Sigmoid colon (tissue), 7 donors: ENCODE data around the gene PTPN1. TPM values are rescaled to one million over a fixed set of nuclear protein-coding genes. Genes with fewer than 3 reads are reported as not detected.
"Not testable (repeated sequence)": the region's sequence is repeated elsewhere in the genome, so short reads cannot be mapped to it uniquely, and the experiment has no call there.

Source experiments
- DNase-seq: peaks from one replicate; pipeline ENCODE4 v3.0.0-alpha.2; 2019
- H3K27ac ChIP-seq, 4 donors: fragments of 200-600 bp; sonication (generic); one replicate each; pipeline ENCODE4 v1.5.1; 2016 to 2019; ENCODE audit warnings: mild to moderate bottlenecking in 1 of 4
- H3K27me3 ChIP-seq, 3 donors: fragments of 200-600 bp; sonication (generic); one replicate each; pipeline ENCODE4 v1.5.1; 2019; ENCODE audit warnings: mild to moderate bottlenecking in 1 of 3
- H3K36me3 ChIP-seq, 4 donors: fragments of 200-600 bp; sonication (generic); one replicate each; pipeline ENCODE4 v1.5.1; 2016 to 2019
- H3K4me1 ChIP-seq, 4 donors: fragments of 200-600 bp; sonication (generic); one replicate each; pipeline ENCODE4 v1.5.1; 2017 to 2019
- H3K4me3 ChIP-seq, 4 donors: fragments of 200-600 bp; sonication (generic); one replicate each; pipeline ENCODE4 v1.5.1; 2017 to 2019; ENCODE audit warnings: mild to moderate bottlenecking in 2 of 4, moderate library complexity in 1 of 4
- H3K9me3 ChIP-seq, 4 donors: fragments of 200-600 bp in 3 of 4; sonication (generic) in 3 of 4; one replicate each; pipeline versions ENCODE4 v1.5.1 to v1.6.1; 2013 to 2019
- CTCF ChIP-seq, 4 experiments: fragments of 450-650 bp in 3 of 4; fragments of 200-600 bp in 1 of 4; IDR thresholded peaks; one replicate each; pipeline ENCODE4 v1.5.1; 2016 to 2019; ENCODE audit warnings: antibody characterized with exemption in 4 of 4, mild to moderate bottlenecking in 3 of 4, moderate library complexity in 2 of 4
- EP300 ChIP-seq, 4 donors: sonication (generic); formaldehyde crosslinking; IDR thresholded peaks; one replicate each; pipeline ENCODE4 v1.6.1; 2017; ENCODE audit warnings: antibody characterized with exemption in 4 of 4
- POLR2A ChIP-seq, 2 donors: fragments of 450-650 bp; IDR thresholded peaks; one replicate each; pipeline ENCODE4 v1.6.1; 2016; ENCODE audit warnings: antibody characterized with exemption in 2 of 2, mild to moderate bottlenecking in 2 of 2, moderate library complexity in 2 of 2
- POLR2AphosphoS5 ChIP-seq, 4 donors: sonication (generic); formaldehyde crosslinking; IDR thresholded peaks; one replicate each; pipeline ENCODE4 v1.6.1; 2017; ENCODE audit warnings: antibody characterized with exemption in 4 of 4
- WGBS, 2 donors: extraction: QIAGEN DNeasy Blood & Tissue Kit; methylation state at CpG; one replicate each; pipeline ENCODE4 v1.1.7; 2013; 5-methylcytosine and 5-hydroxymethylcytosine counted together
- intact Hi-C: fragments of 100-400 bp; cut with DNase I; formaldehyde crosslinking; loops from one replicate; pipeline ENCODE4 v1.15.1; 2023
- polyA plus RNA-seq, 3 donors: library from polyadenylated mRNA; stranded (reverse); fragments of 200-250 nt; gene quantifications; one replicate each; pipeline ENCODE4 v1.2.3, GENCODE V29; 2013
- total RNA-seq, 4 donors: library from RNA; depleted of rRNA; stranded (reverse); fragments of >200 nt; gene quantifications; one replicate each; pipeline ENCODE4 v1.1.0, GENCODE V29; 2016
- donor health status: healthy with polysubstance abuse.
- donor health status: Bipolar disorder and iron deficiency.
- donor health status: healthy.

Gene PTPN1
- total and polyA plus RNA-seq, 7 donors: 14.4 to 41.5 (median 23.6) TPM

- intact Hi-C loops: no loop called here
- no peaks in the 10 kb centered on the region for H3K27me3 ChIP-seq
- TF ChIP-seq EP300 (IDR thresholded peaks at IDR 0.05) (no peak), POLR2AphosphoS5 (IDR thresholded peaks at IDR 0.05) (peak in 2 of 4 donors; percentile 44 to 49)
- no peak for DNase-seq
- H3K9me3 ChIP-seq: no peaks in the 10 kb centered on the region
- peak overlapping the region in 1 of 4 donors; percentile 2 for H3K27ac ChIP-seq
- 87 to 94% methylated on average over 4 of the region's 4 CpGs for WGBS, 2 donors
- peaks cover 0 to 51% (median 26%) of the 10 kb centered on the region in 4 donors for H3K4me1 ChIP-seq
- peaks cover 4 to 49% (median 12%) of the 10 kb centered on the region in 4 donors for H3K36me3 ChIP-seq
- no peak overlapping the region for H3K4me3 ChIP-seq
Measured at GRCh38 chr20:50565871-50566270, 55.7 kb downstream of the PTPN1 start.

GRCh38 chr20:50567860-50568548 is 57.8 kb downstream of the PTPN1 start:
- H3K9me3 ChIP-seq: no peaks in the 10 kb centered on the region
- H3K4me1 ChIP-seq: peaks cover 0 to 47% (median 16%) of the 10 kb centered on the region in 4 donors
- peaks cover 0 to 41% (median 12%) of the 10 kb centered on the region in 4 donors for H3K36me3 ChIP-seq
- intact Hi-C loops: no loop called here
- no peak overlapping the region for H3K27ac ChIP-seq
- no peak for TF ChIP-seq POLR2A (IDR thresholded peaks at IDR 0.05)
- TF ChIP-seq CTCF (IDR thresholded peaks at IDR 0.05): no peak
- no peak for TF ChIP-seq POLR2AphosphoS5 (IDR thresholded peaks at IDR 0.05)
- no peak for TF ChIP-seq EP300 (IDR thresholded peaks at IDR 0.05)
- no peak for DNase-seq
- WGBS, 2 donors: 96% methylated on average over 18 of the region's 18 CpGs
- no peak overlapping the region for H3K4me3 ChIP-seq
- H3K27me3 ChIP-seq: no peaks in the 10 kb centered on the region

- no peak overlapping the region for H3K27ac ChIP-seq
- peaks cover 0 to 41% (median 12%) of the 10 kb centered on the region in 4 donors for H3K36me3 ChIP-seq
- peaks cover 0 to 47% (median 21%) of the 10 kb centered on the region in 4 donors for H3K4me1 ChIP-seq
- WGBS, 2 donors: 84 to 86% methylated on average over 11 of the region's 11 CpGs
- TF ChIP-seq EP300 (IDR thresholded peaks at IDR 0.05): no peak
- TF ChIP-seq POLR2A (IDR thresholded peaks at IDR 0.05): no peak
- no peak for TF ChIP-seq CTCF (IDR thresholded peaks at IDR 0.05)
- TF ChIP-seq POLR2AphosphoS5 (IDR thresholded peaks at IDR 0.05): no peak
- no peak overlapping the region for H3K4me3 ChIP-seq
- H3K9me3 ChIP-seq: no peaks in the 10 kb centered on the region
- intact Hi-C loops: no loop called here
- DNase-seq: no peak
- H3K27me3 ChIP-seq: no peaks in the 10 kb centered on the region
Measured at GRCh38 chr20:50568549-50568942, 58.4 kb downstream of the PTPN1 start.

- intact Hi-C loops: not testable (repeated sequence)
- H3K4me1 ChIP-seq: peaks cover 0 to 49% (median 23%) of the 10 kb centered on the region in 4 donors
Measured at GRCh38 chr20:50569487-50569863, 59.3 kb downstream of the PTPN1 start.

GRCh38 chr20:50569864-50570836 is 60.0 kb downstream of the PTPN1 start:
- H3K4me3 ChIP-seq: no peak overlapping the region
- intact Hi-C loops: loop anchor here (10.0 kb wide), 1 partner anchor 455 kb away; the partner anchor contains the start of gene UBE2V1
- H3K4me1 ChIP-seq: peaks cover 0 to 45% (median 22%) of the 10 kb centered on the region in 4 donors
- WGBS, 2 donors: 75 to 88% methylated on average over 14 of the region's 14 CpGs
- no peak for TF ChIP-seq EP300 (IDR thresholded peaks at IDR 0.05)
- TF ChIP-seq POLR2AphosphoS5 (IDR thresholded peaks at IDR 0.05): no peak
- TF ChIP-seq POLR2A (IDR thresholded peaks at IDR 0.05): no peak
- TF ChIP-seq CTCF (IDR thresholded peaks at IDR 0.05): no peak
- peak overlapping the region in 1 of 4 donors; percentile 7 for H3K27ac ChIP-seq
- peaks cover 0 to 49% (median 22%) of the 10 kb centered on the region in 4 donors for H3K36me3 ChIP-seq
- no peaks in the 10 kb centered on the region for H3K27me3 ChIP-seq
- no peak for DNase-seq
- no peaks in the 10 kb centered on the region for H3K9me3 ChIP-seq

More at GRCh38 chr20:50569487-50569863, 59.3 kb downstream of the PTPN1 start:
- WGBS, 2 donors: 96 to 97% methylated on average over 7 of the region's 7 CpGs
- not testable (repeated sequence) for DNase-seq, H3K4me3 ChIP-seq, H3K27me3 ChIP-seq, H3K9me3 ChIP-seq, H3K27ac ChIP-seq
- peaks cover 0 to 48% (median 16%) of the 10 kb centered on the region in 4 donors for H3K36me3 ChIP-seq
